ENCODE measurements around the gene KCNC2. TPM values are rescaled to one million over a fixed set of nuclear protein-coding genes. Genes with fewer than 3 reads are reported as not detected.

The KCNC2 gene
- total and polyA plus RNA-seq, 4 experiments from 2014 or later, result not detected

DNA sequence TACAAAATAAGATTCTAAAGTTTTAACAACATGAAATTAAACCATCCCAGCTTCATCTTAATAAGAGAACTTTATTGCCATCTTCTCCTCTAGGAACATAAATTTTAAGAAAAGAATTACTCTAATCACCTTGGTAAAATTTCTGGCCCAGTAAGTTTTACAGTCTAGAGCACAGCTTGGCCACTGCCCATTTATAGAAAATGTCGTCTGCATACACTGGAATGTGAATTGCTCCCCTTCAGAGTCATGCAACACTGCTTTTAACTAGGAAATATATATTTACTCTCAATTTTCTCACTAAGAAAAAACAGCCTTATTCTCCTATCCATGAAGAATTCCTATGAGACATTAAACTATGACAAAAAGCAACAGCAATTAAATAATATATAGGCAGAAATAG lies 48.2 kb downstream of the KCNC2 start:
- H3K27me3 Mint-ChIP-seq, result no peaks in the 10 kb centered on the region
- intact Hi-C loops (cut with micrococcal nuclease), result no loop called here
- H3K9me3 ChIP-seq (ENCODE audit: control insufficient read depth in 1 of 2, low read length in 2 of 2), result no peaks in the 10 kb centered on the region
- H3K36me3 ChIP-seq (ENCODE audit: insufficient read depth, low read length), result no peaks in the 10 kb centered on the region
- CTCF ChIA-PET (ENCODE audit: partially characterized antibody), result no interaction called here
- H3K4me3 ChIP-seq (ENCODE audit: low read length in 2 of 2), result no peak overlapping the region
- POLR2A ChIA-PET (ENCODE audit: partially characterized antibody), result no interaction called here
- H3K27me3 ChIP-seq (ENCODE audit: insufficient read depth, low read length), result no peaks in the 10 kb centered on the region
- no peaks in the 10 kb centered on the region for H3K36me3 Mint-ChIP-seq
- no peak overlapping the region for H3K4me3 Mint-ChIP-seq
- H3K27ac Mint-ChIP-seq, result no peak overlapping the region
- H3K9me3 Mint-ChIP-seq, result no peaks in the 10 kb centered on the region
- peaks cover 0 to 1% (median 0%) of the 10 kb centered on the region in 4 donors for H3K4me1 Mint-ChIP-seq
- H3K4me1 ChIP-seq (ENCODE audit: insufficient read depth, low read length), result no peaks in the 10 kb centered on the region
- DNase-seq, result no peak
- no peak overlapping the region for H3K27ac ChIP-seq (ENCODE audit: low read depth, low read length)

DNA sequence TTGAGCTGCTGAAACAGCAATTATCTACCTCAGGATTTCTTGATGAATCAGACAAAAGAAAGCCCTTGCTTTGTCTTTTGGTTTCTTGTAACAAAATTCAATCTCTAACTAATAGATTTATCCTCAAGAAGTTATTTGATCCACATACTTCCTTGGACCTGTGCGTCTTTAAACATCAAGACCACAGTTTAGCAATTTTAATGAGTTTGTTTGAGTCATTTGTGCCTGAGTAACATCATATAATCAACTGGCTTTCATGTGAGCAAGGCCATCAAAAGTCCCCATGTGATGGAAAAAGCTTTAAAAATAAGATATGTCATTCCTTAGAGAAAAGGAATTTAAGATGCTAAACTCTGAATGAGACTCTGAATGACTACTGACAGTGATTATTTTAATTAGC lies 52.3 kb downstream of the KCNC2 start:
- intact Hi-C loops (cut with micrococcal nuclease), result no loop called here
- no peak overlapping the region for H3K4me3 ChIP-seq (ENCODE audit: low read length in 2 of 2)
- CTCF ChIA-PET (ENCODE audit: partially characterized antibody), result no interaction called here
- H3K36me3 Mint-ChIP-seq, result no peaks in the 10 kb centered on the region
- H3K36me3 ChIP-seq (ENCODE audit: insufficient read depth, low read length), result no peaks in the 10 kb centered on the region
- DNase-seq, result no peak
- H3K9me3 Mint-ChIP-seq, result no peaks in the 10 kb centered on the region
- POLR2A ChIA-PET (ENCODE audit: partially characterized antibody), result no interaction called here
- no peaks in the 10 kb centered on the region for H3K27me3 ChIP-seq (ENCODE audit: insufficient read depth, low read length)
- no peaks in the 10 kb centered on the region for H3K27me3 Mint-ChIP-seq
- H3K9me3 ChIP-seq (ENCODE audit: control insufficient read depth in 1 of 2, low read length in 2 of 2), result no peaks in the 10 kb centered on the region
- H3K27ac ChIP-seq (ENCODE audit: low read depth, low read length), result no peak overlapping the region
- H3K4me1 ChIP-seq (ENCODE audit: insufficient read depth, low read length), result no peaks in the 10 kb centered on the region
- peaks cover 0 to 1% (median 0%) of the 10 kb centered on the region in 4 donors for H3K4me1 Mint-ChIP-seq
- no peak overlapping the region for H3K4me3 Mint-ChIP-seq
- H3K27ac Mint-ChIP-seq, result no peak overlapping the region

DNA sequence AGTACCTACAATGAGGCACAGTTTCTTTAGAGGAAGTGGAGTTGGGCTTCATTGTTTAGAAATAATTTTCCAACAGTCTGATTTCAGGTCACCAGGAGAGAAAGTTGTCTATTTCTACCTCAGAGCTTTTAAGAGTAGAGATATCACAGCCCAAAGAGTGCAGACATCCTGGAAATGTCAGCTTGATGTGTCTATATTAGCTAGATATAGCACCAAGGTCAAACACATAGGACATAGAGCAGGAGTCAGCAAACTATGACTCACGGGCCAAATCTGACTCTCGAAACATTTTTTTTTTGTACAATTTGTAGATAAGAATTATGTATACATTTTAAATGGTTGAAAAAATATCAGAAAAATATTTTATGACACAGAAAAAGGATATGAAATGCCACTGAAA lies 53.7 kb downstream of the KCNC2 start:
- Mint-ChIP-seq H3K4me3 (no peak overlapping the region), H3K9me3 (no peaks in the 10 kb centered on the region), H3K36me3 (no peaks in the 10 kb centered on the region), H3K27ac (no peak overlapping the region), H3K27me3 (no peaks in the 10 kb centered on the region), H3K4me1 (peaks cover 0 to 1% (median 0%) of the 10 kb centered on the region in 4 donors)
- intact Hi-C loops (cut with micrococcal nuclease), result no loop called here
- DNase-seq, result no peak
- no peaks in the 10 kb centered on the region for H3K9me3 ChIP-seq (ENCODE audit: control insufficient read depth in 1 of 2, low read length in 2 of 2)
- no peak overlapping the region for H3K27ac ChIP-seq (ENCODE audit: low read depth, low read length)
- CTCF ChIA-PET (ENCODE audit: partially characterized antibody), result no interaction called here
- no peaks in the 10 kb centered on the region for H3K4me1 ChIP-seq (ENCODE audit: insufficient read depth, low read length)
- POLR2A ChIA-PET (ENCODE audit: partially characterized antibody), result no interaction called here
- H3K36me3 ChIP-seq (ENCODE audit: insufficient read depth, low read length), result no peaks in the 10 kb centered on the region
- H3K27me3 ChIP-seq (ENCODE audit: insufficient read depth, low read length), result no peaks in the 10 kb centered on the region
- no peak overlapping the region for H3K4me3 ChIP-seq (ENCODE audit: low read length in 2 of 2)

DNA sequence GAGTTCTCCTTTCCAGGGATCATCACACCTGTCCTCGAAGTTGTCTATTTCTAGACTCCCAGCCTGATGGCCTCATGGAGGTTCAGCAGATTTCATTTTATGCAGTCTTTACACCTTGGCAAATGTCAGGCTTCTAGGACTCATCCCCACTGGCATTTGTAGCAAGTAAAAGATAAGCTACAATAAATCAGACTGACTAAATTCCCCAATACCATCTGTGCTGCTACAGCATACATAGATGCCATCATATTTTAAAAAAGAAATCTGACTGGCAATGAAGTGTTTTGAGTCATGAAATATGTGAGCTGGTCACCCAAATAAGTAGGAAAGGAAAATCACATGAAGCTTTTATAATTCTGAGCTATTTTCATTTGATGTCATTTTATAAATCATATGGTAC lies 55.3 kb downstream of the KCNC2 start:
- CTCF ChIA-PET (ENCODE audit: partially characterized antibody), result no interaction called here
- H3K4me3 ChIP-seq (ENCODE audit: low read length in 2 of 2), result no peak overlapping the region
- intact Hi-C loops (cut with micrococcal nuclease), result no loop called here

DNA sequence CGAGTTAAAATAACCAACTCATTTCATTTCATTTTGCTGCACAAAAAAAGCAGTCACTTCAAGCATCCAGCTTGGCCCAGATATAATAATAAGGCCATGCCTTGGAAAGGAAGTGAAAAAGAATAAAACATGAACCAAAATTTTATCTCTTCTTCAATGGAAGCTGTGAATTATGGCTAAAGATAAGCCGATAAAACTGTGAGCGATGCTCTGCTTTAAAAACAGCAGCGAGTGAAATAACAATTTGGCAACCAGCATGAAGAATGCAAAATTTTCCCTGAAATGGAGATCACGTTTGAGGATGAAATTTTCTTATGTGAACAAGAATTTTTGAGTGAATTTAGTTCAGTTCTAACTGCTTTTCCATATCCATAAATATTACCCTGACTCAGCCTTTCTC lies 70.4 kb downstream of the KCNC2 start:
- Histone ChIP-seq H3K27ac (ENCODE audit: low read depth, low read length) (no peak overlapping the region), H3K4me1 (ENCODE audit: insufficient read depth, low read length) (no peaks in the 10 kb centered on the region), H3K9me3 (ENCODE audit: control insufficient read depth in 1 of 2, low read length in 2 of 2) (no peaks in the 10 kb centered on the region), H3K4me3 (ENCODE audit: low read length in 2 of 2) (no peak overlapping the region), H3K27me3 (ENCODE audit: insufficient read depth, low read length) (no peaks in the 10 kb centered on the region), H3K36me3 (ENCODE audit: insufficient read depth, low read length) (no peaks in the 10 kb centered on the region)
- peaks cover 0 to 2% of the 10 kb centered on the region in 2 donors for H3K27me3 Mint-ChIP-seq
- CTCF ChIA-PET (ENCODE audit: partially characterized antibody), result no interaction called here
- no peak overlapping the region for H3K27ac Mint-ChIP-seq
- no peak for DNase-seq
- no peaks in the 10 kb centered on the region for H3K9me3 Mint-ChIP-seq
- intact Hi-C loops (cut with micrococcal nuclease), result no loop called here
- POLR2A ChIA-PET (ENCODE audit: partially characterized antibody), result no interaction called here
- no peaks in the 10 kb centered on the region for H3K4me1 Mint-ChIP-seq
- no peak overlapping the region for H3K4me3 Mint-ChIP-seq
- H3K36me3 Mint-ChIP-seq, result no peaks in the 10 kb centered on the region

More for the DNA sequence above, 55.3 kb downstream of the KCNC2 start:
- POLR2A ChIA-PET (ENCODE audit: partially characterized antibody), result no interaction called here
- H3K27ac ChIP-seq (ENCODE audit: low read depth, low read length), result no peak overlapping the region
- no peaks in the 10 kb centered on the region for H3K36me3 ChIP-seq (ENCODE audit: insufficient read depth, low read length)
- Mint-ChIP-seq H3K36me3 (no peaks in the 10 kb centered on the region), H3K4me1 (peaks cover 0 to 1% (median 0%) of the 10 kb centered on the region in 4 donors), H3K9me3 (peaks cover 0 to 2% (median 0%) of the 10 kb centered on the region in 8 donors), H3K27ac (no peak overlapping the region), H3K4me3 (no peak overlapping the region), H3K27me3 (peaks cover 1 to 4% of the 10 kb centered on the region in 2 donors)
- H3K9me3 ChIP-seq (ENCODE audit: control insufficient read depth in 1 of 2, low read length in 2 of 2), result no peaks in the 10 kb centered on the region
- no peaks in the 10 kb centered on the region for H3K27me3 ChIP-seq (ENCODE audit: insufficient read depth, low read length)
- DNase-seq, result no peak
- H3K4me1 ChIP-seq (ENCODE audit: insufficient read depth, low read length), result no peaks in the 10 kb centered on the region

DNA sequence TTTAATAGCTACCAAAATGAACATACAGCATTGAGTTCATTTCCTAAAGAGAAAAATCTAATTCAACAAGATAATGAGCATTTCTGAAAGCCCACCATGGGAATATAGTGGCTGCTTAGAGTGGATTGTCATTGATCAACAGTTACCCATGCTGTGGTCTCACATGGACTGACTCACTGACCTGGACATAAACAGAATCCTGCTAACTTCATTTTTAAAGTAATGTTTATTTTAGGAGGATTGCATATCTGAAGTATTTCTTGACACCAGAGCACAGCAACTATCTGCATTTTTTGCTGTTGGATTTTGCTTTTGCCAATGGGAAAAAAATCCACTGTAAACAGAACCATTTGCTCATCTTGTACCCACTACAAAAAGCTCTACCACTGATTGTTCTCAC lies 71.7 kb downstream of the KCNC2 start:
- CTCF ChIA-PET (ENCODE audit: partially characterized antibody), result no interaction called here
- no peak overlapping the region for H3K4me3 Mint-ChIP-seq
- H3K36me3 ChIP-seq (ENCODE audit: insufficient read depth, low read length), result no peaks in the 10 kb centered on the region
- H3K27me3 Mint-ChIP-seq, result peaks cover 0 to 5% of the 10 kb centered on the region in 2 donors
- H3K4me3 ChIP-seq (ENCODE audit: low read length in 2 of 2), result no peak overlapping the region
- POLR2A ChIA-PET (ENCODE audit: partially characterized antibody), result no interaction called here
- H3K9me3 ChIP-seq (ENCODE audit: control insufficient read depth in 1 of 2, low read length in 2 of 2), result no peaks in the 10 kb centered on the region
- H3K4me1 Mint-ChIP-seq, result no peaks in the 10 kb centered on the region
- DNase-seq, result no peak
- H3K27ac Mint-ChIP-seq, result no peak overlapping the region
- H3K27ac ChIP-seq (ENCODE audit: low read depth, low read length), result no peak overlapping the region
- H3K9me3 Mint-ChIP-seq, result no peaks in the 10 kb centered on the region
- H3K4me1 ChIP-seq (ENCODE audit: insufficient read depth, low read length), result no peaks in the 10 kb centered on the region
- no peaks in the 10 kb centered on the region for H3K36me3 Mint-ChIP-seq
- intact Hi-C loops (cut with micrococcal nuclease), result no loop called here
- H3K27me3 ChIP-seq (ENCODE audit: insufficient read depth, low read length), result no peaks in the 10 kb centered on the region

DNA sequence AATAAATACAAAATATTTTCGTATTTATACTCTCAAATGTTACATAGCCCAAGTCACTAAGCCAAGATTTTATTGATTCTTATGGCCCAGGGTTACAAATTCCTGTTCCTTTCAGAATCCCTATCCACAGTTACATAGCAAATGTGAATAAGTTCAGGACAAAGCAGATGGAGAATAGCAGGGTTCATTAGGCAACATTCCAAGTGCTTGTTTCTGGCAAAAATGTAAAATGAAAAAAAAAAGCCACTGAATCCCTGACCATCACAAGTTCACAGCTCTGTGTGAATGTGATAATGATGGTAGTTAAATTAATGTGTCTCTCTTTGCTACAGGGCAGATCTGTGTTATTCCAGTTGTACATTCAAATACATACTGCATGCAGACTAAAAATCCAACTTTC lies 74.6 kb downstream of the KCNC2 start:
- intact Hi-C loops (cut with micrococcal nuclease), result no loop called here
- DNase-seq, result no peak
- Histone ChIP-seq H3K4me1 (ENCODE audit: insufficient read depth, low read length) (no peaks in the 10 kb centered on the region), H3K4me3 (ENCODE audit: low read length in 2 of 2) (no peak overlapping the region), H3K27me3 (ENCODE audit: insufficient read depth, low read length) (no peaks in the 10 kb centered on the region), H3K27ac (ENCODE audit: low read depth, low read length) (no peak overlapping the region), H3K9me3 (ENCODE audit: control insufficient read depth in 1 of 2, low read length in 2 of 2) (no peaks in the 10 kb centered on the region), H3K36me3 (ENCODE audit: insufficient read depth, low read length) (no peaks in the 10 kb centered on the region)
- no peaks in the 10 kb centered on the region for H3K9me3 Mint-ChIP-seq
- ChIA-PET CTCF (ENCODE audit: partially characterized antibody) (no interaction called here), POLR2A (ENCODE audit: partially characterized antibody) (no interaction called here)
- no peaks in the 10 kb centered on the region for H3K4me1 Mint-ChIP-seq
- H3K4me3 Mint-ChIP-seq, result no peak overlapping the region
- no peaks in the 10 kb centered on the region for H3K36me3 Mint-ChIP-seq
- peaks cover 0 to 5% of the 10 kb centered on the region in 2 donors for H3K27me3 Mint-ChIP-seq
- no peak overlapping the region for H3K27ac Mint-ChIP-seq

DNA sequence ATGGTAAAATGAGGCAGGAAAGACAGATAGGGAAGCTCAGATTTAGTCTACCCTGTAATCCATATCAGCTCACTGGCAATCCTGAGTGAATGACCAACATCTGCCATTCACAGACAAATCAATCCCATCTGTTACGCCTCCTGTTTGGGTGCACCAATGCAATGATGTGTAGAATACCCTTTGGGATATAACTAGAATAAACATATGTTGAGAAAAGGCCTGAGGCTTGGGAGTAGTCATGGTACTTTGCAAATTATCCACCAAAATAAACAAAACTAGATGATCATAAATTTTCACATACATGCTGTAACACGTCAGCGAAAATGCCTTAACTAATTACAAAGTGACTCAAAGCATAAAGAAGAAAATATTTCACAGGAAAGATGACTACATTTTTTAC lies 78.8 kb downstream of the KCNC2 start:
- H3K27me3 Mint-ChIP-seq, result peaks cover 0 to 3% of the 10 kb centered on the region in 2 donors
- H3K36me3 ChIP-seq (ENCODE audit: insufficient read depth, low read length), result no peaks in the 10 kb centered on the region
- H3K9me3 Mint-ChIP-seq, result peaks cover 0 to 2% (median 0%) of the 10 kb centered on the region in 8 donors
- no peak overlapping the region for H3K27ac ChIP-seq (ENCODE audit: low read depth, low read length)
- POLR2A ChIA-PET (ENCODE audit: partially characterized antibody), result no interaction called here
- no peak overlapping the region for H3K4me3 ChIP-seq (ENCODE audit: low read length in 2 of 2)
- H3K4me1 Mint-ChIP-seq, result no peaks in the 10 kb centered on the region
- H3K27ac Mint-ChIP-seq, result no peak overlapping the region
- no peak overlapping the region for H3K4me3 Mint-ChIP-seq
- H3K27me3 ChIP-seq (ENCODE audit: insufficient read depth, low read length), result no peaks in the 10 kb centered on the region
- no peak for DNase-seq
- H3K36me3 Mint-ChIP-seq, result no peaks in the 10 kb centered on the region
- CTCF ChIA-PET (ENCODE audit: partially characterized antibody), result no interaction called here
- H3K9me3 ChIP-seq (ENCODE audit: control insufficient read depth in 1 of 2, low read length in 2 of 2), result no peaks in the 10 kb centered on the region
- H3K4me1 ChIP-seq (ENCODE audit: insufficient read depth, low read length), result no peaks in the 10 kb centered on the region
- intact Hi-C loops (cut with micrococcal nuclease), result no loop called here

All from CD4-positive, alpha-beta memory T cell (primary cell).